ENCODE results near the gene HAUS3.

GRCh38 chr4:2255501-2256155 is 13.7 kb upstream of the HAUS3 start:
- no peak for TF ChIP-seq CTCF (conservative IDR thresholded peaks at IDR 0.05; ENCODE audit: low read length)
- TF ChIP-seq EZH2phosphoT487 (IDR thresholded peaks at IDR 0.05; ENCODE audit: borderline replicate concordance, low read depth, low read length), result no peak

All from OCI-LY7 (cell line).